HepG2 (cell line): Measurements from ENCODE around the gene C1orf21. TPM values are rescaled to one million over a fixed set of nuclear protein-coding genes. Genes with fewer than 3 reads are reported as not detected.

Experiments used
- ATAC-seq: fragments of 200-7000 bp; cut with Tn5 transposase; 3 replicates; pipeline ENCODE4 v1.9.1; 2020; ENCODE audit warnings: mild to moderate bottlenecking, moderate library complexity
- BruUV-seq: library from RNA; stranded (reverse); fragments of 400-500 nt; replicated peaks from 2 replicates; lab custom pipeline; 2021; lab: Mats Ljungman, UMichigan
- CTCF ChIA-PET: fragments of 300-600 bp; formaldehyde crosslinking; extraction: SDS; loops from one replicate; lab custom pipeline; 2021; ENCODE audit warnings: low total read pairs, inconsistent platforms, low intra/inter-chr PET ratio; lab: Yijun Ruan, JAX
- POLR2A ChIA-PET: fragments of 350-600 bp; sonication (Branson Sonifier 250); formaldehyde crosslinking; loops from one replicate; lab custom pipeline; 2020; ENCODE audit warnings: antibody characterized with exemption, inconsistent platforms; lab: Yijun Ruan, JAX
- DNase-seq: peaks from one replicate; pipeline ENCODE4 v3.0.0-alpha.2; 2015; ENCODE audit warnings: low spot score
- FAIRE-seq: peaks from 3 replicates; lab custom pipeline; 2011; peaks lifted over from hg19 to GRCh38; lab: Jason Lieb, UNC
- H2AFZ ChIP-seq: one replicate; pipeline ENCODE4 v1.6.1; 2011; ENCODE audit warnings: low read length, inconsistent platforms
- H3K27ac ChIP-seq: fragments of 300-600 bp; 3 replicates; pipeline ENCODE4 v1.8.0; 2011; ENCODE audit warnings: mixed run types, mild to moderate bottlenecking, mixed read lengths, low read length, inconsistent platforms; ENCODE audit not compliant: insufficient read depth; ENCODE audit errors: extremely low read length
- H3K27me3 ChIP-seq, 2 experiments: fragments of 200-600 bp in 1 of 2; 2 replicates in 1 of 2; 3 replicates in 1 of 2; pipeline versions ENCODE4 v1.6.0 to v1.8.0; 2011; ENCODE audit warnings: low read length in 2 of 2, mild to moderate bottlenecking in 2 of 2, moderate library complexity in 2 of 2, inconsistent platforms in 1 of 2; ENCODE audit not compliant: insufficient read depth in 2 of 2, control insufficient read depth in 1 of 2
- H3K36me3 ChIP-seq, 2 experiments: fragments of 200-600 bp in 1 of 2; replicated peaks in 1 of 2; 2 replicates in 1 of 2; 3 replicates in 1 of 2; pipeline versions ENCODE4 v1.5.1 to v1.8.0; 2011; ENCODE audit warnings: low read length in 2 of 2, inconsistent platforms in 1 of 2; ENCODE audit not compliant: insufficient read depth in 2 of 2, control insufficient read depth in 1 of 2
- H3K4me1 ChIP-seq: 2 replicates; pipeline ENCODE4 v1.5.1; 2012; ENCODE audit warnings: low read length, inconsistent platforms; ENCODE audit not compliant: insufficient read depth
- H3K4me2 ChIP-seq: 2 replicates; pipeline ENCODE4 v1.6.0; 2011; ENCODE audit warnings: low read depth, low read length, inconsistent platforms
- H3K4me3 ChIP-seq, 3 experiments: fragments of 200-600 bp in 1 of 3; sonication (generic), shearing (Covaris generic) in 1 of 3; replicated peaks in 1 of 3; 2 replicates each; pipeline ENCODE4 v1.5.1; 2011 to 2016; ENCODE audit warnings: low read length in 3 of 3, inconsistent platforms in 2 of 3, low read depth in 2 of 3, mild to moderate bottlenecking in 2 of 3, control low read depth in 1 of 3, mixed read lengths in 1 of 3; ENCODE audit not compliant: insufficient read depth in 1 of 3
- H3K79me2 ChIP-seq: one replicate; pipeline ENCODE4 v1.6.1; 2011; ENCODE audit warnings: low read length, inconsistent platforms; ENCODE audit not compliant: insufficient read depth
- H3K9ac ChIP-seq: 2 replicates; pipeline ENCODE4 v1.6.0; 2011; ENCODE audit warnings: mild to moderate bottlenecking, low read depth, low read length, inconsistent platforms; ENCODE audit not compliant: insufficient read depth
- H3K9me3 ChIP-seq: 2 replicates; pipeline ENCODE4 v1.5.1; 2012; ENCODE audit warnings: mild to moderate bottlenecking, low read length
- H4K20me1 ChIP-seq: 2 replicates; pipeline ENCODE4 v1.6.0; 2011; ENCODE audit warnings: inconsistent platforms, mild to moderate bottlenecking, low read length, moderate library complexity; ENCODE audit not compliant: insufficient read depth
- AHR ChIP-seq: IDR thresholded peaks from 2 replicates; pipeline ENCODE4 v1.6.1; 2018; ENCODE audit warnings: missing genetic modification reagents, missing compliant biosample characterization
- ARID4A ChIP-seq: sonication (generic); formaldehyde crosslinking; IDR thresholded peaks from 2 replicates; pipeline ENCODE4 v1.5.0; 2020; ENCODE audit warnings: mild to moderate bottlenecking, missing genetic modification reagents, borderline replicate concordance
- KDM2A ChIP-seq: sonication (generic); formaldehyde crosslinking; IDR thresholded peaks from 2 replicates; pipeline ENCODE4 v1.4.0; 2020; ENCODE audit warnings: low read depth, missing genetic modification reagents, borderline replicate concordance
- MAZ ChIP-seq, 2 experiments: sonication (generic) in 1 of 2; formaldehyde crosslinking in 1 of 2; IDR thresholded peaks; 2 replicates each; pipeline versions ENCODE4 v1.5.0 to v1.6.1; 2012 to 2020; ENCODE audit warnings: low read depth in 2 of 2, mild to moderate bottlenecking in 2 of 2, borderline replicate concordance in 1 of 2, improper control_type of control experiment in 1 of 2, low read length in 1 of 2, missing genetic modification reagents in 1 of 2, moderate library complexity in 1 of 2
- MXI1 ChIP-seq: IDR thresholded peaks from 3 replicates; pipeline ENCODE4 v1.6.1; 2012; ENCODE audit warnings: low read depth, low read length, inconsistent platforms, borderline replicate concordance
- NONO ChIP-seq, 2 experiments: fragments of 450-650 bp in 1 of 2; sonication (generic) in 1 of 2; formaldehyde crosslinking in 1 of 2; IDR thresholded peaks in 1 of 2; conservative IDR thresholded peaks in 1 of 2; 2 replicates each; pipeline versions ENCODE4 v1.6.1 to v1.8.0; 2017 to 2022; ENCODE audit warnings: mild to moderate bottlenecking in 1 of 2, missing genetic modification reagents in 1 of 2, moderate library complexity in 1 of 2
- PLRG1 ChIP-seq: fragments of 450-650 bp; conservative IDR thresholded peaks from 2 replicates; pipeline ENCODE4 v1.6.1; 2016
- SMC3 ChIP-seq: IDR thresholded peaks from 2 replicates; pipeline ENCODE4 v1.6.1; 2011; ENCODE audit warnings: low read length, improper control_type of control experiment
- SRSF4 ChIP-seq: fragments of 200-400 bp; formaldehyde crosslinking; IDR thresholded peaks from one replicate; pipeline ENCODE4 v1.6.1; 2018; ENCODE audit warnings: mild to moderate bottlenecking, low read depth, low read length, moderate library complexity; ENCODE audit not compliant: poor library complexity, severe bottlenecking
- TBX3 ChIP-seq: fragments of 450-650 bp; IDR thresholded peaks from 2 replicates; pipeline ENCODE4 v1.6.1; 2017; ENCODE audit warnings: antibody characterized with exemption, mild to moderate bottlenecking, inconsistent platforms, borderline replicate concordance
- ZBTB33 ChIP-seq: sonication (generic); formaldehyde crosslinking; IDR thresholded peaks from 2 replicates; pipeline ENCODE4 v1.4.0; 2020; ENCODE audit warnings: missing genetic modification reagents
- ZKSCAN1 ChIP-seq: fragments of 150-350 bp; IDR thresholded peaks from 2 replicates; pipeline ENCODE4 v1.6.1; 2014; ENCODE audit warnings: low read length
- ZNF160 ChIP-seq: sonication (generic); formaldehyde crosslinking; IDR thresholded peaks from 2 replicates; pipeline ENCODE4 v1.8.0; 2022; ENCODE audit warnings: mild to moderate bottlenecking, inconsistent platforms, missing genetic modification reagents
- ZNF230 ChIP-seq: sonication (generic); formaldehyde crosslinking; IDR thresholded peaks from 2 replicates; pipeline ENCODE4 v1.4.0; 2020; ENCODE audit warnings: mild to moderate bottlenecking, missing genetic modification reagents
- ZNF263 ChIP-seq: sonication (generic); formaldehyde crosslinking; IDR thresholded peaks from 2 replicates; pipeline ENCODE4 v1.4.0; 2020; ENCODE audit warnings: missing genetic modification reagents
- WGBS: methylation state at CpG from one replicate; pipeline ENCODE4 v1.1.6; 2017; ENCODE audit warnings: low lambda C conversion rate; 5-methylcytosine and 5-hydroxymethylcytosine counted together
- in situ Hi-C: cut with HindIII; loops from 2 replicates; pipeline ENCODE4 v1.10.0; 2017; ENCODE audit warnings: low pct_unique_long_range_greater_than_20kb; ENCODE audit not compliant: extremely low pct_ligation_motif_present
- intact Hi-C: fragments of 100-400 bp; cut with micrococcal nuclease; formaldehyde crosslinking; loops from one replicate; pipeline ENCODE4 v1.10.0; 2022; ENCODE audit not compliant: unreplicated experiment
- polyA plus RNA-seq, 8 experiments: library from polyadenylated mRNA; depleted of rRNA in 3 of 8; stranded (reverse) in 7 of 8; unstranded in 1 of 8; fragments of >200 nt; fragmentation: Illumina TruSeq in 4 of 8; extraction: Trizol in 4 of 8; gene quantifications; 2 replicates each; pipeline versions ENCODE4 v1.2.1 to v1.2.3, GENCODE V29; 2011 to 2016; ENCODE audit warnings: low read depth in 4 of 8, missing spikeins in 1 of 8, mixed read lengths in 1 of 8; ENCODE audit not compliant: insufficient read depth in 1 of 8
- total RNA-seq, 5 experiments: library from RNA; depleted of rRNA; stranded (reverse); fragments of >200 nt; fragmentation: Illumina TruSeq; extraction: Trizol; gene quantifications; 2 replicates each; pipeline ENCODE4 v1.2.3, GENCODE V29; 2016; ENCODE audit warnings: low read depth in 1 of 5

The C1orf21 gene
- total and polyA plus RNA-seq, 2 of the 13 experiments (the other 11 are each of a cell fraction or from before 2014, with no cell fraction given): not detected

GRCh38 chr1:184633785-184634184 lies 247.0 kb downstream of the C1orf21 start:
- intact Hi-C loops (no loop called here), in situ Hi-C loops (no loop called here)
- ChIA-PET CTCF (no interaction called here), POLR2A (no interaction called here)
- no peak for ATAC-seq
- H3K9ac ChIP-seq: no peak overlapping the region
- no peaks in the 10 kb centered on the region for H3K36me3 ChIP-seq
- H3K4me3 ChIP-seq: no peak overlapping the region
- H4K20me1 ChIP-seq: no peaks in the 10 kb centered on the region
- H3K27ac ChIP-seq: no peak overlapping the region
- H3K27me3 ChIP-seq: peaks cover 0 to 14% of the 10 kb centered on the region in 2 experiments; a peak in 3 of 5 replicates
- no TSS peak for BruUV-seq
- FAIRE-seq: no peak
- no peaks in the 10 kb centered on the region for H3K79me2 ChIP-seq
- whole genome bisulfite sequencing: 0% methylated on average over 2 of the region's 4 CpGs
- peak; percentile 15 for DNase-seq
- no peaks in the 10 kb centered on the region for H3K9me3 ChIP-seq
- H2AFZ ChIP-seq: no peak overlapping the region
- H3K4me1 ChIP-seq: no peaks in the 10 kb centered on the region
- H3K4me2 ChIP-seq: no peak overlapping the region
- TF ChIP-seq ZKSCAN1 (no peak), SRSF4 (no peak), KDM2A (CRISPR knock-in tag) (no peak), ARID4A (CRISPR knock-in tag) (no peak), PLRG1 (no peak), SMC3 (no peak), AHR (CRISPR knock-in tag) (no peak), ZNF230 (CRISPR knock-in tag) (no peak), ZNF263 (CRISPR knock-in tag) (no peak), TBX3 (no peak), MXI1 (no peak), ZBTB33 (CRISPR knock-in tag) (no peak), ZNF160 (CRISPR knock-in tag) (no peak), NONO (IDR thresholded peaks at IDR 0.05) (no peak), NONO (CRISPR knock-in tag; conservative IDR thresholded peaks at IDR 0.05) (no peak), MAZ (IDR thresholded peaks at IDR 0.05; ENCODE audit: borderline replicate concordance, low read depth, low read length) (no peak), MAZ (CRISPR knock-in tag; IDR thresholded peaks at IDR 0.05; ENCODE audit: low read depth) (no peak)
